ENCODE measurements around the gene CDC7.

The CDC7 gene

GRCh38 chr1:91527266-91527765 lies 26.7 kb downstream of the CDC7 start:
- Histone ChIP-seq H3K79me2 (ENCODE audit: insufficient read depth, low read length) (no peaks in the 10 kb centered on the region), H3K9ac (ENCODE audit: low read length) (no peak overlapping the region), H2AFZ (ENCODE audit: low read depth, low read length, severe bottlenecking) (no peak overlapping the region), H3K4me3 (ENCODE audit: insufficient read depth, low read length, poor library complexity, severe bottlenecking) (no peak overlapping the region), H3K9me2 (replicated peaks; ENCODE audit: insufficient read depth, low read length) (no peaks in the 10 kb centered on the region), H3F3A (ENCODE audit: insufficient read depth) (peaks cover 4% of the 10 kb centered on the region; the same call in 1 of the 2 replicates), H4K20me1 (ENCODE audit: low read depth, low read length) (no peaks in the 10 kb centered on the region), H3K27ac (ENCODE audit: low read depth, low read length) (no peak overlapping the region), H3K27me3 (ENCODE audit: low read length) (no peaks in the 10 kb centered on the region), H3K4me2 (ENCODE audit: low read depth, low read length, poor library complexity, severe bottlenecking) (no peak overlapping the region), H3K9me3 (ENCODE audit: insufficient read depth, low read length) (no peaks in the 10 kb centered on the region), H3K36me3 (ENCODE audit: low read length) (peaks cover 14% of the 10 kb centered on the region; the same call in 1 of the 2 replicates)
- TF ChIP-seq CTCF (IDR thresholded peaks at IDR 0.05; ENCODE audit: insufficient read depth, low read length, poor library complexity, severe bottlenecking) (no peak), EZH2phosphoT487 (conservative IDR thresholded peaks at IDR 0.05; ENCODE audit: low read length) (no peak)

- Histone ChIP-seq H3K27me3 (ENCODE audit: low read length) (no peaks in the 10 kb centered on the region), H3K79me2 (ENCODE audit: insufficient read depth, low read length) (no peaks in the 10 kb centered on the region), H3K27ac (ENCODE audit: low read depth, low read length) (no peak overlapping the region), H3K9me2 (replicated peaks; ENCODE audit: insufficient read depth, low read length) (no peaks in the 10 kb centered on the region), H4K20me1 (ENCODE audit: low read depth, low read length) (no peaks in the 10 kb centered on the region), H3K9me3 (ENCODE audit: insufficient read depth, low read length) (no peaks in the 10 kb centered on the region), H3K4me3 (ENCODE audit: insufficient read depth, low read length, poor library complexity, severe bottlenecking) (no peak overlapping the region), H3K9ac (ENCODE audit: low read length) (no peak overlapping the region), H2AFZ (ENCODE audit: low read depth, low read length, severe bottlenecking) (no peak overlapping the region), H3K36me3 (ENCODE audit: low read length) (peaks cover 14% of the 10 kb centered on the region; the same call in 1 of the 2 replicates), H3F3A (ENCODE audit: insufficient read depth) (peaks cover 4% of the 10 kb centered on the region; the same call in 1 of the 2 replicates), H3K4me2 (ENCODE audit: low read depth, low read length, poor library complexity, severe bottlenecking) (no peak overlapping the region)
- TF ChIP-seq CTCF (IDR thresholded peaks at IDR 0.05; ENCODE audit: insufficient read depth, low read length, poor library complexity, severe bottlenecking) (no peak), EZH2phosphoT487 (conservative IDR thresholded peaks at IDR 0.05; ENCODE audit: low read length) (no peak)
Measured at GRCh38 chr1:91527781-91528180, 27.1 kb downstream of the CDC7 start.

- Histone ChIP-seq H3K36me3 (ENCODE audit: low read length) (0 out of 2 replicates have a peak, but pooled peaks cover 2% of the 10 kb centered on the region), H3K27ac (ENCODE audit: low read depth, low read length) (no peak overlapping the region), H3K9me2 (replicated peaks; ENCODE audit: insufficient read depth, low read length) (no peaks in the 10 kb centered on the region), H2AFZ (ENCODE audit: low read depth, low read length, severe bottlenecking) (no peak overlapping the region), H3K79me2 (ENCODE audit: insufficient read depth, low read length) (no peaks in the 10 kb centered on the region), H3K4me2 (ENCODE audit: low read depth, low read length, poor library complexity, severe bottlenecking) (no peak overlapping the region), H3F3A (ENCODE audit: insufficient read depth) (peaks cover 4% of the 10 kb centered on the region; the same call in 1 of the 2 replicates), H4K20me1 (ENCODE audit: low read depth, low read length) (no peaks in the 10 kb centered on the region), H3K9ac (ENCODE audit: low read length) (no peak overlapping the region), H3K4me3 (ENCODE audit: insufficient read depth, low read length, poor library complexity, severe bottlenecking) (no peak overlapping the region), H3K9me3 (ENCODE audit: insufficient read depth, low read length) (no peaks in the 10 kb centered on the region), H3K27me3 (ENCODE audit: low read length) (no peaks in the 10 kb centered on the region)
- TF ChIP-seq EZH2phosphoT487 (conservative IDR thresholded peaks at IDR 0.05; ENCODE audit: low read length) (no peak), CTCF (IDR thresholded peaks at IDR 0.05; ENCODE audit: insufficient read depth, low read length, poor library complexity, severe bottlenecking) (no peak)
Measured at GRCh38 chr1:91529856-91530255, 29.2 kb downstream of the CDC7 start.

Measured in SU-DHL-6 (cell line).